KBM-7 (cell line): Measurements from ENCODE around the gene RANBP17.
A peak's percentile ranks its signal among the peaks of the same experiment; 100 is the strongest.
"Not testable (repeated sequence)": the region's sequence is repeated elsewhere in the genome, so short reads cannot be mapped to it uniquely, and the experiment has no call there.

Source experiments
- DNase-seq: peaks from one replicate; pipeline ENCODE4 v3.0.0-alpha.2; 2015
- in situ Hi-C: fragments of 300-500 bp; cut with MboI; formaldehyde crosslinking; loops from 2 replicates; pipeline ENCODE4 v1.14.3; 2020; ENCODE audit warnings: low sequenced_read_pairs, low pct_unique_long_range_greater_than_20kb, mixed read lengths

Gene RANBP17

DNA sequence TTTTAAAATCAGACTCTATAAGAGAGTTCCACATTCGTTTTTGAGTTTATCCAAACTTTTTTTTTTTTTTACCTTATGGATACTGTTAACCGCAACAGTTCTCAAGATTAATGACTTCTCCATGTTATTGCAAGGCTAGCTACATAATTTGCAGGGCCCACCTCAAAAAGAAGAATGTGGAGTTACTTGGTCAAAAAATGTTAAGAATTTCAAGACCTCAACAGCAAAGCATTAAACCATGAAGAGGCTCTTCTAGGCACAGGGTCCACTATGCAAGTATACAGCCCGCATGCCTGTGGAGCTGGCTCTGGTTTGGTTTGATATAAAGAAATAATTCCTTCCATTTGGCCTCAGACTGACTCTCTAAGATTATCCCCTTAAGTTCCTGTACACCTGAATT, 313.9 kb downstream of the RANBP17 start:
- in situ Hi-C loops, result no loop called here

GRCh38 chr5:171178190-171178589, 316.4 kb downstream of the RANBP17 start:
- in situ Hi-C loops, DNase-seq: not testable (repeated sequence)

More for the DNA sequence above, 313.9 kb downstream of the RANBP17 start:
- DNase-seq, result no peak

DNA sequence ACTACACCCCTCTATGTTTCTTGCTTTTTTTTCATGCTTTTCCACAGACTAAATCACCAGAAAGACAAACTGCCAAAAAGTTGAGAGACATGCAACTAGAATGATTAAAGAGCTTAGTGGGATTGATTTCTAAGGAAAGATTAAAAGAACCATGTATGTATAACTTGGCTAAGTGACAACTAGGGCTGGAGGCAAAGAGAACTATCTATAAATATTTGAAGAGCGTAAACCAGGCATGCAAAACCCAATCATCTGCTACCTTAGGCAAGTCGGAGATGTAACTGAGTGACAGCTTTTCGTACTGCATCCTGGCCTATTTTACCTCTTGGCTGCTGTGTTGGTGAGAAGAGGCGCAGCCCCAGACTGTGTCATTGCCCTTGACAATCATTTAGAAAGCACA, 326.2 kb downstream of the RANBP17 start:
- no peak for DNase-seq
- in situ Hi-C loops, result no loop called here

- no peak for DNase-seq
- in situ Hi-C loops, result no loop called here
Measured at GRCh38 chr5:171189442-171189841, 327.6 kb downstream of the RANBP17 start.

- no peak for DNase-seq
- in situ Hi-C loops, result no loop called here
Measured at GRCh38 chr5:171192111-171192510, 330.3 kb downstream of the RANBP17 start.

GRCh38 chr5:171201310-171201709, 339.5 kb downstream of the RANBP17 start:
- in situ Hi-C loops, result no loop called here
- DNase-seq, result no peak

- in situ Hi-C loops, result no loop called here
Measured at GRCh38 chr5:171205375-171205774, 343.6 kb downstream of the RANBP17 start.

GRCh38 chr5:171207256-171207847, 345.5 kb downstream of the RANBP17 start:
- peak; percentile 82 for DNase-seq
- in situ Hi-C loops, result no loop called here

More at GRCh38 chr5:171205375-171205774, 343.6 kb downstream of the RANBP17 start:
- DNase-seq, result no peak

GRCh38 chr5:171221916-171222315, 360.1 kb downstream of the RANBP17 start:
- no peak for DNase-seq
- in situ Hi-C loops, result no loop called here

DNA sequence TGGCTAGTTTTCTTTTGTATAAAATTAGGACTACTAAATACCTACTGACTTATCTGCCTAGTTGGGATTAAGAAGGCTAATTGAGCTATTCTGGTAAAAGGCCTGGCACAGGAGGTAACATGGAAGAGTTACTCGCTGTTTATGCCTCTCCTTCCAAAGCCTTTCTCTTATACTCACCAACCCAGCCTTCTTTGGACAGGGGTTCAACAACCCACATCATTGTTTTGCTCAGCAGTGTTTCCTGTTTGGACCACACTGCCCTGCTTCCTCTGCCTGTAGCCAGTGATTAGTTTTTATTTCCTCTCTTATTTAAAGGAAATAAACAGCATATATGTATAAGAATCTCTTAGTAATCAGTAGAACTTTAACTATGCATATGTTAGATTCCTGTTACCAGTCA, 362.1 kb downstream of the RANBP17 start:
- in situ Hi-C loops, result no loop called here
- no peak for DNase-seq

DNA sequence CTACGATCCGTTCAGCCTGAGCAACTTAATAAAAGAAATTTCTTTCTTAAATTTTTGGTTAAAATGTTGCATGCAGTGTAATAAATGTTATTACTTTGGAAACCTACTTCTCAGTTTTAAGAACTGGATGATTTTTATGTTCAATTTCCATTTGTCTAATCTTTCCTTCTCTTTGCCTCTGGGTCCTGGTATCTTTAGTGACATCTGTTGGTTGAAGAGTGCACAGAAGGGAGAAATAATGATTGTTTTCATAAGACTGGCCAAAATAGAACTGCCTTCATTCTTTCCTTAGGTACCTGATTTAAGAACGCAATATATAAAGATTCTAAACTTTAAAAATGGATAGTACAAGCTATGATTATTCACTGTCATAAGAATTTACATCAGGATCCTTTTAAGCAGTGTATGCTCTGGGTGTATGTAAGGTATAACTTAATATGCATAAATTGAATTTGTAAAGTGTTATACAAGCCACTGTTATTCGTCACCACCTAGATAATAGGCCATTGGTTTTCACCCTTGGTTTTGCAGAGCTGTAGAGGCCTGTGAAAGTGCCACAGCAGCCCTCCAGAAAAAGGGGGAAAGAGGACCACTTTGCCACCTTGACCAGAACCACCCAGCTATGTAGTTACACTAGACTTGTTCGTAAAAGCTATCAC, 364.4 kb downstream of the RANBP17 start:
- DNase-seq, result no peak
- in situ Hi-C loops, result no loop called here

- in situ Hi-C loops, result no loop called here
Measured at GRCh38 chr5:171226864-171227263, 365.0 kb downstream of the RANBP17 start.

GRCh38 chr5:171236651-171237050, 374.8 kb downstream of the RANBP17 start:
- no peak for DNase-seq
- in situ Hi-C loops, result no loop called here

More at GRCh38 chr5:171226864-171227263, 365.0 kb downstream of the RANBP17 start:
- no peak for DNase-seq

DNA sequence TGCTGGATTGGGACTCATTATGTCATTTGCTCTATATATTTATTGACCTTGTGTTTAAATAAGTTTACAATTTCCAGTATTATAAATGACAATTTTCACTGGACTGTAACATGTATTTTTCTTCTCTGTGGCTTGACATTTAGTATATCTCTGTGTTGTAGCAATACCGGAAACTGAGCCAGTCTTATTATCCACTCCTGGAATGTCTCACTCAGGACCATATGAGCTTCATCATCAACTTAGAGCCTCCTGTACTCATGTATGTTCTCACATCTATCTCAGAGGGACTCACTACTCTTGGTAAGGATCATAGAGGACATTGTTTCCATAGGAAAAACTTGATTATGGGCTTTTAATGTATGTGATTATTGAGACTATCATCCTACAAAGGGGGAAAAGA, 380.7 kb downstream of the RANBP17 start:
- no peak for DNase-seq
- in situ Hi-C loops, result no loop called here

GRCh38 chr5:171246231-171246630, 384.4 kb downstream of the RANBP17 start:
- in situ Hi-C loops, result no loop called here
- DNase-seq, result no peak

GRCh38 chr5:171249460-171249859, 387.6 kb downstream of the RANBP17 start:
- in situ Hi-C loops, result no loop called here
- no peak for DNase-seq

- in situ Hi-C loops, result no loop called here
Measured at GRCh38 chr5:171250738-171251137, 388.9 kb downstream of the RANBP17 start.

DNA sequence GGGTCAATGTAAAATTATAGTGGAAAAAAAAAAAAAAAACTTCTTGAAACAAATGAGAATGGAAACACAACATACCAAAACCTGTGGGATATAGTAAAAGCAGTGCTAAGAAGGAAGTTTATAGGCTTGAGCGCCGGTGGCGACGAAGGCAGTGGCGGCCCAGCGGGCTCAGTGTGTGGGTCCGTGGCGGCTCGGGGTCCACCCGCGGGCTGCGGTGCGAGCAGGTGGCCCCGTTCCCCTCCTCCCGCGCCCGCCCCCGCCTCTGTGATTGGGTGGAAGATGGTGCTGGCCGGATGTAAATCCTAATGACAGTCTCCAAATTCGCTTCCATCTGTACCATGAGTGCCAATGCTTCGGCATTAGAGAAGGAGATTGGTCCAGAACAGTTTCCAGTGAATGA, 389.7 kb downstream of the RANBP17 start:
- in situ Hi-C loops, result no loop called here

More at GRCh38 chr5:171250738-171251137, 388.9 kb downstream of the RANBP17 start:
- no peak for DNase-seq

GRCh38 chr5:171252674-171253073, 390.9 kb downstream of the RANBP17 start:
- in situ Hi-C loops, result no loop called here
- DNase-seq, result no peak

More for the DNA sequence above, 389.7 kb downstream of the RANBP17 start:
- DNase-seq, result no peak

DNA sequence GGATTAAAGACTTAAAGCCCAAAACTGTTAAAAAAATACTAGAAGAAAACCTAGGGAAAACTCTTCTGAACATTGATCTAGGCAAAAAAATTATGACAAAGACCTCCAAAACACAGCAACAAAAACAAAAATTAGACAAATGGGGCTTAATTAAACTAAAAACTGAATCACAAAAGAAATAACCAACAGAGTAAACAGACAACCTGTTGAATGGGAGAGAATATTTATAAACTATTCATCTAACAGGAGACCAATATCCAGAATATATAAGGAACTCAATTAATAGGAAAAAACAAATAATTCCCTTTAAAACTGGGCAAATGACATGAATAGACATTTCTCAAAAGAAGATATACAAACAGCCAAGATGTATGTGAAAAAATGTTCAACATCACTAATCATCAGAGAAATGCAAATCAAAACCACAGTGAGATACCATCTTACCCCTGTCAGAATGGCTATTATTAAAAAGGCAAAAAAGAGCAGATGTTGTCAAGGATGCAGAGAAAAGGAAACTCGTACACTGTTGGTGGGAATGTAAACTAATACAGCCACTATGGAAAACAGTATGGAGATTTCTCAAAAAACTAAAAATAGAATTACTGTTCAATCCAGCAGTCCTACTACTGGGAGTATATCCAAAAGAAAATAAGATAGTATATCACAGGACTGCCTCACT, 397.1 kb downstream of the RANBP17 start:
- in situ Hi-C loops, result no loop called here
- no peak for DNase-seq
